SK-N-SH treated with all-trans-retinoic acid at 6 μM for 48 hours (cell line): ENCODE data around the gene LGALS7B.

Experiments
- CREB5 ChIP-seq: fragments of 250-450 bp; sonication (Bioruptor Pico); IDR thresholded peaks from 2 replicates; pipeline ENCODE4 v1.5.1; 2020; ENCODE audit warnings: low read depth, mild to moderate bottlenecking, moderate library complexity
- ESRRG ChIP-seq: fragments of 250-450 bp; sonication (Bioruptor Pico); IDR thresholded peaks from 2 replicates; pipeline ENCODE4 v1.6.1; 2021; ENCODE audit warnings: mild to moderate bottlenecking
- POU6F1 ChIP-seq: fragments of 250-450 bp; sonication (Bioruptor Pico); IDR thresholded peaks from 2 replicates; pipeline ENCODE4 v1.8.0; 2021; ENCODE audit warnings: low read depth, mild to moderate bottlenecking, moderate library complexity, borderline replicate concordance
- ZNF70 ChIP-seq: fragments of 450-650 bp; formaldehyde crosslinking; IDR thresholded peaks from 2 replicates; pipeline ENCODE4 v1.5.0; 2020; ENCODE audit warnings: mild to moderate bottlenecking, moderate library complexity

DNA sequence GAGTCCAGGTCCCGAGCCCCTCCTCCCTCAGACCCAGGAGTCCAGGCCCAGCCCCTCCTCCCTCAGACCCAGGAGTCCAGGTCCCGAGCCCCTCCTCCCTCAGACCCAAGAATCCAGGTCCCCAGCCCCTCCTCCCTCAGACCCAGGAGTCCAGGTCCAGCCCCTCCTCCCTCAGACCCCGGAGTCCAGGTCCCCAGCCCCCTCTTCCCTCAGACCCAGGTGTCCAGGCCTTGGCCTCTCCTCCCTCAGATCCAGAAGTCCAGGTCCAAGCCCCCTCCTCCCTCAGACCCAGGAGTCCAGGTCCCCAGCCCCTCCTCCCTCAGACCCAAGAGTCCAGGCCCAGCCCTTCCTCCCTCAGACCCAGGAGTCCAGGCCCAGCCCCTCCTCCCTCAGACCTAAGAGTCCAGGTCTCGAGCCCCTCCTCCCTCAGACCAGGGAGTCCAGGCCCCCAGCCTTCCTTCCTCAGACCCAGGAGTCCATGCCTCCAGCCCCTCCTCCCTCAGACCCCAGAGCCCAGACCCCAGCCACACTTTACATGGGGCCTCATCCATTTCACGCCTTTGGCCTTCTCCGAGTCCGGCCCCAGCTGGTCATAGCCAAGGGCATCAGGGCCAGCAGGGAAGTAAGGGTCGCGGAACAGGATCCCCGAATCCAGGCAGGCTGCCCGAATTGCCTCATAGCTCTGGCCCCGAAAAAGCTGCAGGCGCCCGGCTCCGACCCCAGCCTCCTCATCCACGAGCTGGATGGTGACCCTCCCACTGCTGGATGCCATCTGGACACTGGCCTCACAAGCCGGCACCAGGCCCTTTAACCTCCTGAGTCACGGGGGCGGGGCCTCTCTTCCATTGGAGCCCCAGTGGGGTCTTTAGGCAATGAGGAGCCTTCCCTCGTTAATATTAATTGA lies 45.4 kb upstream of the LGALS7B start:
- TF ChIP-seq CREB5 (CRISPR knock-in tag) (no peak), ESRRG (no peak), ZNF70 (CRISPR knock-in tag) (no peak), POU6F1 (CRISPR knock-in tag) (no peak)
